SU-DHL-6 (cell line): ENCODE measurements around the gene AK9.

ENCODE experiments used
- EZH2phosphoT487 ChIP-seq: fragments of 200-600 bp; sonication (generic), shearing (Covaris generic); conservative IDR thresholded peaks from 2 replicates; pipeline ENCODE4 v1.6.1; 2018; ENCODE audit warnings: mild to moderate bottlenecking, antibody characterized with exemption, low read length, moderate library complexity, mixed read lengths
- TF ChIP-seq, protein P1 (sequence below): fragments of 200-600 bp; sonication (generic); IDR thresholded peaks from one replicate; pipeline ENCODE4 v1.5.1; 2017; ENCODE audit warnings: antibody characterized with exemption, mild to moderate bottlenecking, low read length, moderate library complexity; ENCODE audit not compliant: insufficient read depth, poor library complexity, severe bottlenecking

DNA sequence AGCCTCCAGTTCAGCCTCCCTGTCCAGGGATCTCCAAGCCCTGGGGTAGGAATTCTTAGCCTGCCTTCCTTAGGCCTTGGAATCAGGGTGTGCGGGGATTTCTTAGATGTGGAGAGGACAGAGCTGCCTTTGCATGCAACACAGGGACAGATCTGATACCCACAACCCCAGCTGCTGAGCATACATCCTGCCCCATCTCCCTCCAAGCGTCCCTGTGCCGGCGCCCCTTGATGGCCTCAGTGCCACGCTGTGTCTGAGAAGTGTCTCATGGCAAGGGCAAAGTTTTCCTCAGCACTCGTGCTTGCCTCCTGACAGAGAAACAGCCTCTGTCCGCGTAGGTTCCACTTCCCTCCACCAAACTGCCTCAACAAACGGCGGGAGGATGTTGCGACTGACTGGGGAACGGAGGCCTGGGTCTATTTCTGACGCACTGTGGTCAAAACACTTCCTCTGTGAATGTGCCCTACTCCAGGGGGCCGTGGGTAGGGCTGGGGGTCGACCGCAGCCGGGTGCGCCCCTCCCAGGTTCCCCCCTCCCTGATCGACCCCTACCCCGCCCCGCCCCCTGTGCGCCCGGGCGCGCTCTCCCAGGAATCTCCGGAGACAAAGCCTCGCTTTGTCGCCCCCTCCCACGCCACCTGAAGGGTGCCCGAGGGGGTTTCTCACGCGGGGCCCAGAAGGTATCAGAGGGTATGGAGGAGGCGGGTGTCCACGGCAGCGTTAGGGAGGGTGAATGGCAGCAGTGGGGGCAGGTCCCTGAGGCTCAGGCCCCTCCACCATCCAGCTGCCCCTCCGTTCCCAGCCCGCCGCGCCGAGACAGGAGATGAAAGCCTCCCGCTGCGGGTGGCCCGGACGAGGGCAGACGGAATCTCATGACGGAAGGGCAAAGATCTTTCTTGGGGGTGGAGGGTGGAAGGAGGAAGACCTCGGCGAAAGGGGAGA, 236.2 kb downstream of the AK9 start:
- TF ChIP-seq, protein P1, sequence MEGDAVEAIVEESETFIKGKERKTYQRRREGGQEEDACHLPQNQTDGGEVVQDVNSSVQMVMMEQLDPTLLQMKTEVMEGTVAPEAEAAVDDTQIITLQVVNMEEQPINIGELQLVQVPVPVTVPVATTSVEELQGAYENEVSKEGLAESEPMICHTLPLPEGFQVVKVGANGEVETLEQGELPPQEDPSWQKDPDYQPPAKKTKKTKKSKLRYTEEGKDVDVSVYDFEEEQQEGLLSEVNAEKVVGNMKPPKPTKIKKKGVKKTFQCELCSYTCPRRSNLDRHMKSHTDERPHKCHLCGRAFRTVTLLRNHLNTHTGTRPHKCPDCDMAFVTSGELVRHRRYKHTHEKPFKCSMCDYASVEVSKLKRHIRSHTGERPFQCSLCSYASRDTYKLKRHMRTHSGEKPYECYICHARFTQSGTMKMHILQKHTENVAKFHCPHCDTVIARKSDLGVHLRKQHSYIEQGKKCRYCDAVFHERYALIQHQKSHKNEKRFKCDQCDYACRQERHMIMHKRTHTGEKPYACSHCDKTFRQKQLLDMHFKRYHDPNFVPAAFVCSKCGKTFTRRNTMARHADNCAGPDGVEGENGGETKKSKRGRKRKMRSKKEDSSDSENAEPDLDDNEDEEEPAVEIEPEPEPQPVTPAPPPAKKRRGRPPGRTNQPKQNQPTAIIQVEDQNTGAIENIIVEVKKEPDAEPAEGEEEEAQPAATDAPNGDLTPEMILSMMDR, result no peak
- no peak for TF ChIP-seq EZH2phosphoT487
